HL-60 (cell line): Measurements from ENCODE around the gene TMPRSS13.

Experiments used
- CTCF ChIP-seq: IDR thresholded peaks from one replicate; pipeline ENCODE4 v1.5.1; 2011; ENCODE audit warnings: low read length, control low read depth, inconsistent platforms; ENCODE audit not compliant: insufficient read depth
- GABPA ChIP-seq: IDR thresholded peaks from 2 replicates; pipeline ENCODE4 v1.6.1; 2012; ENCODE audit warnings: low read depth
- POLR2AphosphoS5 ChIP-seq: IDR thresholded peaks from 2 replicates; pipeline ENCODE4 v1.6.1; 2012; ENCODE audit warnings: low read depth
- TF ChIP-seq, protein P1 (sequence below): IDR thresholded peaks from 2 replicates; pipeline ENCODE4 v1.6.1; 2012; ENCODE audit warnings: low read depth; ENCODE audit not compliant: insufficient replicate concordance

DNA sequence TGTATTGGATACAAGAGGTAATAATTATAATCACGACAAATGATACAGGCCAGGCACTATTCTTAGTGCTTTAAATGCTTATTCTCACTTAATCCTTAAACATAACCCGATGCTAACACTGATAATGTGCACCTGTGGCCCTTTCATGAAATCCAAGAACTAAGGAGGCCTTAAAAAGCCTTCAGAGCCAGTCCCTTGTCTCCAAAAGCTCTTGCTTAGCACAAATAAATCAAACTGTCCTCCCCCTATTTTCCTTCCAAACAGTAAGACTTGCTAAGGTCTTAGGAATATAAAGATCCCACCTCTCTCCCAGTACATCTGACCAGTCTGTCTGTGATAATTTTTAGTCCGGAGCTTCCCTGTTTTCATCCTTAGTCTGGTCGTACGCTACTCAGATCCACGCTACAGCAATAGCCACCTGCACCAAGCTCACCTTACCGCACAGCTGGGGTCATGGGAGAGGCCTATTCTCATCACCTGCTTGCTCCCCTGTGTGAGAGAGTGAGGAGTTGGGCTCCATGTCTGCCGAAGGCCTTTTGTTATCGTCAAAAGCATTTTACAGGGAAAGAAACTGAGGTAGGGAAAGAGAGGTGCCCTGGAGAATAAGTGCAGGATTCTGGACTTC, 69.6 kb downstream of the TMPRSS13 start:
- TF ChIP-seq CTCF (no peak), POLR2AphosphoS5 (no peak), GABPA (no peak)
- TF ChIP-seq, protein P1, sequence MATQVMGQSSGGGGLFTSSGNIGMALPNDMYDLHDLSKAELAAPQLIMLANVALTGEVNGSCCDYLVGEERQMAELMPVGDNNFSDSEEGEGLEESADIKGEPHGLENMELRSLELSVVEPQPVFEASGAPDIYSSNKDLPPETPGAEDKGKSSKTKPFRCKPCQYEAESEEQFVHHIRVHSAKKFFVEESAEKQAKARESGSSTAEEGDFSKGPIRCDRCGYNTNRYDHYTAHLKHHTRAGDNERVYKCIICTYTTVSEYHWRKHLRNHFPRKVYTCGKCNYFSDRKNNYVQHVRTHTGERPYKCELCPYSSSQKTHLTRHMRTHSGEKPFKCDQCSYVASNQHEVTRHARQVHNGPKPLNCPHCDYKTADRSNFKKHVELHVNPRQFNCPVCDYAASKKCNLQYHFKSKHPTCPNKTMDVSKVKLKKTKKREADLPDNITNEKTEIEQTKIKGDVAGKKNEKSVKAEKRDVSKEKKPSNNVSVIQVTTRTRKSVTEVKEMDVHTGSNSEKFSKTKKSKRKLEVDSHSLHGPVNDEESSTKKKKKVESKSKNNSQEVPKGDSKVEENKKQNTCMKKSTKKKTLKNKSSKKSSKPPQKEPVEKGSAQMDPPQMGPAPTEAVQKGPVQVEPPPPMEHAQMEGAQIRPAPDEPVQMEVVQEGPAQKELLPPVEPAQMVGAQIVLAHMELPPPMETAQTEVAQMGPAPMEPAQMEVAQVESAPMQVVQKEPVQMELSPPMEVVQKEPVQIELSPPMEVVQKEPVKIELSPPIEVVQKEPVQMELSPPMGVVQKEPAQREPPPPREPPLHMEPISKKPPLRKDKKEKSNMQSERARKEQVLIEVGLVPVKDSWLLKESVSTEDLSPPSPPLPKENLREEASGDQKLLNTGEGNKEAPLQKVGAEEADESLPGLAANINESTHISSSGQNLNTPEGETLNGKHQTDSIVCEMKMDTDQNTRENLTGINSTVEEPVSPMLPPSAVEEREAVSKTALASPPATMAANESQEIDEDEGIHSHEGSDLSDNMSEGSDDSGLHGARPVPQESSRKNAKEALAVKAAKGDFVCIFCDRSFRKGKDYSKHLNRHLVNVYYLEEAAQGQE, result no peak
